ENCODE results near the gene TAGAP. TPM values are rescaled to one million over a fixed set of nuclear protein-coding genes. Genes with fewer than 3 reads are reported as not detected.
"Not testable (repeated sequence)": the region's sequence is repeated elsewhere in the genome, so short reads cannot be mapped to it uniquely, and the experiment has no call there.

Gene TAGAP
- total RNA-seq, 1 donor from 2014 or later = 1.7 TPM

DNA sequence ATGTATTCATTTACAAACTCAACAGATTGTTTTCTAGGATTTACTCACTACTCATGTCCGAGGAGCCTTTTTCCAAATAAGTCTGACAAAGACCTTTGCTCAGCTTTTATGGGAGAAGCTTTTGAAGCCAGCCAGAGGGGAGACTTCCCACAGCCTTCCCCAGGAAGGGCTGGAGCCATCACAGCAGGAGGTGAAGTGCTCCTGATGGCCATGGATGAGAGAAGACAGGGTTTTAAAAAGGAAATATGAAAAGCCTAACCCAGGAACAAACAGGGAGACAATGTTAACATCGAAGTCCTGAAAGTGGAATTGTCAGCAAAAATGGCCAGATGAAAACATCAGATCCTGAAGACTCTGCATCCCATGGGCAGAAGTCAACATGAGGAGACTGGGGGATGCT lies 11.6 kb upstream of the TAGAP start:
- ATAC-seq (no peak), DNase-seq (ENCODE audit: missing footprints) (no peak)
- intact Hi-C loops (cut with DNase I) = no loop called here

DNA sequence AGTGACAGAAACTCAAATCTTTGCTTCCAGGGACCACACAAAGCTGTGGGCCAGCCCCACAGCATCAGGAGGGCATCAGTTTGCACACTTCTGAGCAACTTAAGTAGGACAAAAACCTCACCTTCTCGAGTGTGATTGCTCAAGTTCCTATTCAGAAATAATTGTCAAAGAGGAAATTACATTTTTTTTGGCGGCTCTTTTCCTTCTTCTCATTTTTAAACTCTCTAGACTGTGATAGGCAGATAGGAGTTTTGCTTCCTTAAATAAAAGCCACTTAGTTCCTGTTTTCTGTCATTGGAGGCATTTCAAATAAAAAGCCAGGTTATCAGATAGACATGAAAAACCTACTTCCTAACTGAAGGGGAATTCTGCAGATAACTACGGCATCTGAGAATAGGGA lies 11.2 kb upstream of the TAGAP start:
- no peak for DNase-seq (ENCODE audit: missing footprints)
- intact Hi-C loops (cut with DNase I) = no loop called here
- ATAC-seq = peak; percentile 23

DNA sequence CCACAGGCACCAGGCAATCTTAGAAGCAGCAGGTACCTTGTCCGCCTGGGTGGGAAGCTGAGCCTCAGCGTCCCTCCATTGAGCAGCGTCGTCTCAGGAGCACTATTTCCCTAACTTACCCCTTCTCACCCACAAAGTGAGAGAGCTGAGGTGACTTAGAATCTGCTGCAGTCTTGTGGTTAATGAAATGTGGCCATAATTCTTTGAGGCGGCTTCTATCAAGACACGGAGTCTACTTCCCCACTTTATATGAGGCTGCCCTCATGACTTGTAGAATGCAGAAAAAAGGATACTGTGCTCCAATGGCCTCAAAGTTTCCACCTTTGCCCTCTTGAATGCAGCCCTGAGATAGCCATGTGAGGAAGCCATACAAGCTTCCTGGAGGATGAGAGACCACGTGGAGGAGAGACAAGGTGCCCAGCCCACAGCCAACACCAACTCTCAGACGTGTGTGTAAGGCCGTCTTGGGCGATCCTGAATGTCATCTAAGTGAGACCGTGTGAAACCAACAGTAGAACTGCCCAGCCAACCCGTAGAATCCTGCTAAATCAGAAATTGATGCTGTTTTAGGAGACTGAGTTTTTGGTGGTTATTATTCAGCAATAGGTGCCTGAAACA lies 9.1 kb upstream of the TAGAP start:
- intact Hi-C loops (cut with DNase I) = no loop called here
- DNase-seq (ENCODE audit: missing footprints) = no peak
- ATAC-seq = no peak

DNA sequence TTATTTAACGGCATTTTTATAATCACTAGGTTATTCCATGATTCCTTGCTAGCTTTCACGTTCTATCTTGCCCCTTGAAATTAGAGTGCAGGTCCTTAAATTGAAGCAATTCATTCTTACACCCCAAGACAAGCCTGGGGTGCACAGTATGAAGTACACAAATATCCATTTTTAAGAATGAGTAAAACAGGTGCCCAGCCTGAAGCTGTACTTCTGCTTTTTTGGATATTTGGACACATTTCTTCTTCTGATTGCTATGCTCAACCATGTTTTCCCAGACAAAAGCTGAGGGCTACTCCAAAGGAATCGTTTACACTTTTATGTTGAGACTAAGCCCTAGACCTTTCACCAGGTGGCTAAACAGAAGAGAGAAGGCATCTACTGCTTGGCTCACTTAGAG lies 7.9 kb upstream of the TAGAP start:
- DNase-seq (ENCODE audit: missing footprints) (no peak), ATAC-seq (no peak)
- intact Hi-C loops (cut with DNase I) = no loop called here

DNA sequence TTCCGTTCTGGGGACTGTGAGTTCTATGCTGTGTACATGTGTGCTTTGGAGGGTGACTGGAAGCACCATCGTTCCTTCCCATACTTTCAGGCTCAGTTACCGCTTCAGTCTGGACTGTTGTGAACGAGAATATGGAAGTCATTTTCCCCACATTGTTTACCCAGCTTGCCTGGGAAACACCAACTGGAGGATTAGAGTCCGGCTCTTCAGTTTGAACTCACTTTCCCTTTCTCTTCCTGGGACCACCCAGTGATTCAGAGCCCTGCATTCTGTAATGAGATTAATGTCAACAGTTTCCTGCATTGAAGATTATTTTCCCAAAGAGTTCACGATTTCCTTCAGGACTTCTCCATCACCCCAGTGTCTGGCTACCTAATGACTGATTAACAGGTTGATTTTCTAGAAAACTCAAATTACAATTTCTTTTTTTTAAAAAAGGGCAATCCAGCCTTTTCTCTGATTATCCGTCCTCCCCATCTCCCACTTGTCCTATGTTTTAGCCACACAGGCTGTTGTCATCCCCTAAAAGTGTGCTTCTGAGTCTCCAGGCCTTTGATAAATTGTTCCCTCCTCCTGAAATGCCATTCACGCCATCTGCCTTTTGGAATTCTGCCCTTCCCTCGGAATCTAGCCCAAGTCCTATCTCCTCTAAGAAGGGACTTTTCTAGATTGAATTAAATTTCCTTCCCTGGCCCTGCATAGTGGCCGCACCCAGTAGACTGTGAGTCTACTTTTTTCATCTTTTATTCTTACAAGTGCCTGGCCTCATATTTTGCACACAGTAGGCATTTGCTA lies 3.3 kb upstream of the TAGAP start:
- intact Hi-C loops (cut with DNase I) = no loop called here
- ATAC-seq = no peak
- DNase-seq (ENCODE audit: missing footprints) = no peak

DNA sequence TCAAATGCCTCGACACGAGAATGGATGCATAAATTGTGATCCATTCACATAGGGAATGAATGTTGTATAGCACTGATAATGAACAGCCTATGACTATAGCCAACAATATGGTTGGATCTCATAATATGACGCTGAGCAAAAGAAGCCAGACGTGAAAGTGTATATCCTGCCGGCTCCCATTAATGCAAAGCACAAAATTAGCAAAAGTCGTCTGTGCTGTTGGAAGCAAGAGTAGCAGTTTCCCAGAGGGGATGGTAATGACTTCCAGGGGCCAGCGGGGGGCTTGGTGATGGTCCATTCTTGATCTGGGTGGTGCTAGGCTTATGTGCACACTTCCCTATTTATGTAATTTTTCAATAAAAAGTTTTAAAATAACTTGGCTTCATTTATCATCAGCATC lies 1.0 kb upstream of the TAGAP start:
- ATAC-seq (no peak), DNase-seq (ENCODE audit: missing footprints) (no peak)
- intact Hi-C loops (cut with DNase I) = no loop called here

DNA sequence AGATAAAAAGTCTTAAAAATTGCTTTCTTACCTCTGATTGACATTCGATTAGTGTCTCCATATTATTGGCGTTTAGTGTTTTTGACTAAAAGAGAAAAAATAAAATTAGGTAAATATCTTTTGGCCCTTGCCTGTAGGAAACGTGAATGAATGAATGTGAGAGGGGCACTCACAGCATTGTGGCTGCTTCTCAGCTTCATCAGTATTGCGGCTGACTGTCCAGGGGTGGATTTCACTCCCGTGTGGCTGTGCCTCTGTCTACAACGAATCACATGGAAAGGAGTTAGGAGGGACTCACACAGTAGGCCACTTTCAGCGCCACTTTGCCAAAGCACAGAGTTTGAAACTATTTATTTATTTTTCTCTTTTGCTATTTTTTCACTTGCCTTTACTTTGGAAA lies 844 bp downstream of the TAGAP start:
- DNase-seq (ENCODE audit: missing footprints) = no peak
- intact Hi-C loops (cut with DNase I) = loop anchor here (2.0 to 5.0 kb wide), 2 partner anchors 37 to 61 kb away; no protein-coding TSS in a partner anchor
- no peak for ATAC-seq

DNA sequence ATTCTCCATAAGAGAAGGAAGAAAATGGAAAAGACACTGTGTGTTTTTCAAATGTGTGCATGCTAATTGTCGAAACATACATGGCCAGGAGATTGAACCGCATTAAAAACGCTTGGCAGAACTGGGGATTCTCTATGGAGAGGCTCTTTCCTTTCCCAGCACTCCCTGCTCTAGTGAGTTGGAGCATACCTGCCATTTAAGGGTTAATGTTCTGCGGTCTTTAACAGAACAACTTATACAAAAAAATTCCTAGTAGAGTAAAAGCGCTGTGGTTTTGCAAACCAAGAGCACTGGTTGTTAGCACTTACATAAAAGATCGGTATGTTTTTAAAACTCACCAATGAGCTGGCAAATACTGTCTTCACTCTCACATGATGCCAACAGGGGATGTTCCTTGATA lies 1.5 kb downstream of the TAGAP start:
- intact Hi-C loops (cut with DNase I) = loop anchor here (2.0 to 5.0 kb wide), 2 partner anchors 36 to 62 kb away; no protein-coding TSS in a partner anchor
- no peak for ATAC-seq
- no peak for DNase-seq (ENCODE audit: missing footprints)

DNA sequence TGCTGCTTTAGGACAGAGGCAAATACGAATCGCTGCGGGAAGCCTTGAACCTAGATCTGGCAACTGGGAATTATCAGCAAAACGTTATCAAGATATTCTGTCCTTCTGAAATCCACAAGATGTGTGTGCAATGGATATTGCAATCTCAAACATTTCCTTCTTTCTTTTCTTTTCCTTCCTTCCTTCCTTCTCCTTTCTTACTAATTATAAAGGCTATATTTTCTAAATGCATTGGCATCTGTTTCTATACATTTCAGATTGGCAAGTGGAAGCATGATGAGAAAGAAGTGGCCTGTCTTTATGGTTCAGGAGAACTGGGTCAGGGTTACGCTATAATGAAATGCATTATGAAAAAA lies 2.0 kb downstream of the TAGAP start:
- intact Hi-C loops (cut with DNase I) = loop anchor here (1.0 to 5.0 kb wide), 3 partner anchors 36 to 91 kb away; no protein-coding TSS in a partner anchor
- no peak for ATAC-seq
- no peak for DNase-seq (ENCODE audit: missing footprints)

DNA sequence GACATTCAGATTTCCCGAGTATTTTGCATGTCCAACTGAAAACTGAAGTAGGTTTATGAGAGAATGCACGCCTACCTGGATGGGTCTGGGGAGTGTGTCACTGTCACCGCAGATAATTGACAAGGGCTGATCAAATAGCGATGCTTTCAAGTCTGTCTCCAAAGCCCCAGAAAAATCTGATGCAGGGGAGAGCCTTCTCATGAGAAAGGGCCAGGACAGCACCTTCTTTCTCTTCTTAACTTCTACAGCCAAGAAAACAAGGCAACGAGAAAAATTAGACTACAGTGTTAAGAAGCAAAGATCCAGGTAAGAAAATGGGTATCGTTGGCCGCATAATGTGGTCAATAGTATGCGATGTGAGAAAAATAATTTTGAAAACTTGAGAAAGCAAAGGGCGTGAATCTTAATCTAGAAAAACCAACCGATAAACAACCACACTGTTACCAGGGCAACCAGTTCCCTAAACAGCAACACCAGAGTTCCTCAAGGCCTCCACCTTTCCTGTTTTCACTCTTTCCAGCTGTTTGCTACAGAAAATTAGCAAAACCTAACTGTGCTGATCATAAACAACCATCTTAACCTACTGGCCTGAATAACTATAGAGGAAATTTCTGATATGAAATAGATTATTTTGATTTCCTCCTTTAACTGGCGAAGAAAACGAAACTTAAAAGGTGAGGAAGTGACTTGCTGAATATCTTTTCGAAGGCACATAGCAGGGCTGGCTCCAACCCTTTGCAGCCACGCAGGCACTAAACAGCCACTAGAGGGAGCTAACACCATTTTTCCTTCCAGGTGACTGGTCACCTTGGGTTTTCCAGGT lies 2.6 kb downstream of the TAGAP start:
- DNase-seq (ENCODE audit: missing footprints) (peak; percentile 71), ATAC-seq (peak; percentile 72)
- intact Hi-C loops (cut with DNase I) = loop anchor here (1.0 to 5.0 kb wide), 3 partner anchors 35 to 92 kb away; no protein-coding TSS in a partner anchor

DNA sequence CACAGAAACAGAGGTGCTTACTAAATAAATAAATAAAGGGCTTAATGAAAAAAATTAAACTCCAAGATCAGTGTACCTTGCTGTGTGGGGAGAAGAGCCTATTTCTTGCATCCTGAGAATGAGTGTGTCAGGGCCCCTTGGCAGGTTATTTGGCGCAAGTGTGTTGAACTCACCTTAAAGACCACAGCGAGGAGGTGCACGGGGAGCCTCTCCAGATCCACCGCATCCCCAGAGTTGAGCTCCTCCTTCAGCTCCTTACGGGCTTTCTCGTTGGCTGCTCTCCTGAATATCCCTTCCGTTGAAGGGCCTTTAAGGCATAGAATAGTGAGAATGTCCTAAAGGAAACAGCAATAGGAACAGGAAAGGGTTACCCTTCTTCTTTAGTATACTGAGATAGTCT lies 3.6 kb downstream of the TAGAP start:
- DNase-seq (ENCODE audit: missing footprints) (no peak), ATAC-seq (no peak)
- intact Hi-C loops (cut with DNase I) = loop anchor here (5.0 kb wide), 1 partner anchor 34 kb away; no protein-coding TSS in a partner anchor

DNA sequence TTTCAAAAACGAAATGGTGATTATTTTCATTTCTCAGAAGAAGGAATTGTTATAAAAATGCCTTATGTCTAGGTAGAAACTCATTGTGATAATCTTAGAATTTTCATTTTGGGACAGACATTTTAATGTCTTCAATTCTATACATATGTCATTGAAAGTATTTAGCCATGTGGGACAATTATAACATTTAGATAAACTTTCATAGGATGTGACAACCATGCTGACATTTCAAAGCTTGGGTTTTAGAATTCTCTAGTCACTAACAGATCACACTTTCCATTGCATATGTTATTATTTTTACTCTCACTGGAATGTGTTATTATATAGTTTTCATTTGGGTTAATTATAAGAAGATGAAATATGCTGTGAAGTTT lies 4.9 kb downstream of the TAGAP start:
- ATAC-seq (no peak), DNase-seq (ENCODE audit: missing footprints) (no peak)
- intact Hi-C loops (cut with DNase I) = loop anchor here (5.0 kb wide), 1 partner anchor 33 kb away; no protein-coding TSS in a partner anchor

DNA sequence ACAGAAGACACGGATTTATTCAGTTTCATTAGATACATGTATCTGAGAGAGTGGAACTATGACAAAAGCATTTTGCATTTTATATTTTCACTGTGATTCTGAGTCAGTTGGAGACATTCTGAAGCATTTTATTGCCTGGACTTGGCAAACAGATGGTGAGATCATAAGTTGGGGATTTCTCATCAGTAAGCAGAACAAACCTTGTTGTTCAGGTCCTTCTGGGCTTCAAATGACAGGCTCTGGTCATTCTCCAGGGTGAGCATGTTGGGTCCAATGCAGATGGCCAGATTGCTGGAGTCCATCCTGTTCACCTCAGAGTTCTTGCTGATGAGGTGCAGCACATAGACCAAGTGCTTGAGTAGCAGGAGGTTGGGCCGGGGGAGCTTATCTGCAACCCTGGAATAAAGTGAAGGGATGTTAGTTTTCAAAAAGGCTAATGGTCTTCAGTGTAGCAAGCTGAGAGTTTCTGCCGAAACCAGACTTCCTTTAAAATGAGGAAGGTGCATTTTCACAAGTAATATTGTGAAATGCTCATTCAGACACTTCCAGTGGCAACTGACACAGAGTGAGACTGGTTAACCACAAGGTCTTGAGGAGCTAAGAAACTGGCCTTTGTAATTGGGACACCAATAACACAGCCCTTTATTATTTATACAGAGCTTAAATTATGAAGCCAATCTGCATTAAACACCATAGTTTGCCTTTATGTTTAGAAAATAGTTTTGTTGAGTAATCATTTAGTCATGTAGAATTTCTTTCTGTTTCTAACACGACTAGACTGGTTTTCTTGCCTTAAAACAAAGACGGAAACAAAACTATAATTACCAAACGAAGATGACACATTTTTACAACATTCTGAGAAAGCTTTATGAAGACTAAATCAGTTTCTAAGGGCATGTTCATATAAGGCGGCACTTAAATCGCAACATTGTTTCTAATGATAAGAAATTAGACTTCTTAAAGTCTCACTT lies 5.6 kb downstream of the TAGAP start:
- intact Hi-C loops (cut with DNase I) = no loop called here
- ATAC-seq (peak; percentile 53), DNase-seq (ENCODE audit: missing footprints) (peak; percentile 68)

DNA sequence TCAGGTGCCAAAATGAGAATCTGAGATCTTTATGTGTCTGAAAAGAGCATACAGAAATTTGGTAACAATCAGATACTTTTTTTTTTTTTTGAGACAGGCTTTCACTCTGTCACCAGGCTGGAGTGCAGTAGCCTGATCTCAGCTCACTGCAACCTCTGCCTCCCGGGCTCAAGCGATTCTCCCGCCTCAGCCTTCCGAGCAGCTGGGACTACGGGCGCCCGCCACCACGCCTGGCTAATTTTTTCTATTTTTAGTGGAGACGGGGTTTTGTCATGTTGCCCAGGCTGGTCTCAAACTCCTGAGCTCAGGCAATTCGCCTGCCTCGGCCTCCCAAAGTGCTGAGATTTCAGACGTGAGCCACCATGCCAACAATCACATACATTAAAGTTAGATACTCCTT lies 6.5 kb downstream of the TAGAP start:
- DNase-seq (ENCODE audit: missing footprints); intact Hi-C loops (cut with DNase I); ATAC-seq: not testable (repeated sequence)

DNA sequence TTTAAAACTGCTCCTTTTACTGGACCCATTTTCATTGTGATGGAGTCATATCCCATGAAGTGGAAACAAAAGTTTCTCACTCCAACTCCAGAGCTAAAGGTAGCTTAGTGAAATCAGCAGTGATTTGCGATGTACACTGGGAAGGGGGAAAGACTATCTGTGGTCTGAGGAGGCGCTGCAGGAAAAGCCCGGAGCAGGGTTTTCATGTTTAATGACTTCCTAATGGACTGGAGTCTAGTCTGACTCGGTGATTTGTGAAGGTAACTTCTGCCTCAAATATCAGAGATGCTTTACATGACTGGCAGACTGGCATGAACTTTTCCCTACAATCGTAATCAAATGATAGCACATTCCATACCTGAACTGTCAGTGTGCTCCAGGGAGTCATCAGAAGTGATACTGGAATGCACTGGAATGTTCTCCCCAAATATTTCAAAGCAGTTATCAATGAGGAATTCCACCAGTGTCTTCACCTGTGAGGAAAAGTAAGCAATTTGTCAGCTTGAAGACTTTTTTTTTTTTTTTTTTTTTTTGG lies 7.0 kb downstream of the TAGAP start:
- intact Hi-C loops (cut with DNase I) = no loop called here
- ATAC-seq = no peak
- DNase-seq (ENCODE audit: missing footprints) = no peak

DNA sequence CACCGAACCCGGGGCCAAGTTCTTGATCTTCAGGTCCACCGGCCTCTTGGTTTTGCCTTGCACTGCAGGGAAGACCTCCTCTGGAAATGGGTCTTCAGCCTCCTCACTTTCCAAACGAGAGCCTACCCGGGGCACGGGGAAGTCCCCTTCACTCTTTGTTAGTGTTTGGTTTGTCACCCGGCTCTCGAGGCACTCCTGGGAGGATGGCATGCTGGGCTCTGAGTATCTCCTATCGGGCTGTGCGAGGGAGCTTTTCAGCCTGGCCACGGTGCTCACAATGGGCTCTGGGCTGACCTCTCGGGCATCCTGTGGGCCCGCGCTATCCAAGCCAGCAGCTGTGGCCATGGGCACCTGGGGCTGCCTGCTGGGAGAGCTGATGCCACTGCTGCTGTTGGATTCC lies 8.1 kb downstream of the TAGAP start:
- DNase-seq (ENCODE audit: missing footprints) = no peak
- no peak for ATAC-seq
- intact Hi-C loops (cut with DNase I) = no loop called here

DNA sequence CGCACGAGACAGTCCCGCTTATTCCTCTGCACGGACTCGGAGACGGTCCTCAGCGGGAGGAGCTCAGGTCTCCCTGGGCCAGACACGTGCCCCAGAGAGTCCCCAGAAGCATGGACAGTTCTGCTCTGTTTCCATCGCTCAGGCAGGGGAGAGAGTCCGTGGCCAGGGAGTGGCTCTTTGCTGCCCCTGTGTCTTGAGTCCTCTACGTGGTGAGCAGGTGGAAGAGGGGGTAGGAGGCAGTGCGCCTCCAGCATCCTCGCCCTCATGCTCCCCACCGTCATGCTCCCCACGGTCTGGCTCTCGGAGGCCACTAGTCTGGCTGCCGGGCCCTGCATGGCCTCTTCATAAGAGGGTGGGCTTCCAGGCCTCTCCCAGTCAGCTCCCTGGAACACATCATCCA lies 8.9 kb downstream of the TAGAP start:
- ATAC-seq (no peak), DNase-seq (ENCODE audit: missing footprints) (no peak)
- intact Hi-C loops (cut with DNase I) = no loop called here

All from Right ventricle myocardium inferior (tissue), 1 donor.